ENCODE measurements around the gene PRRG3. TPM values are rescaled to one million over a fixed set of nuclear protein-coding genes. Genes with fewer than 3 reads are reported as not detected.

PRRG3 gene
- total RNA-seq, 1 donor from 2014 or later: 1.4 TPM

- Histone ChIP-seq H3K4me1 (no peaks in the 10 kb centered on the region), H3K36me3 (no peaks in the 10 kb centered on the region), H3K9me3 (no peaks in the 10 kb centered on the region), H3K27me3 (no peaks in the 10 kb centered on the region), H3K27ac (no peak overlapping the region), H3K4me3 (no peak overlapping the region)
- no peak for DNase-seq
- intact Hi-C loops (cut with DNase I): no loop called here
- no peak for ATAC-seq
- TF ChIP-seq CTCF (IDR thresholded peaks at IDR 0.05): no peak
Measured at GRCh38 chrX:151736685-151737084, 41.4 kb downstream of the PRRG3 start.

- Histone ChIP-seq H3K4me3 (no peak overlapping the region), H3K27ac (no peak overlapping the region), H3K4me1 (no peaks in the 10 kb centered on the region), H3K36me3 (no peaks in the 10 kb centered on the region), H3K9me3 (no peaks in the 10 kb centered on the region), H3K27me3 (no peaks in the 10 kb centered on the region)
- TF ChIP-seq CTCF (IDR thresholded peaks at IDR 0.05): no peak
- intact Hi-C loops (cut with DNase I): no loop called here
- DNase-seq (no peak), ATAC-seq (no peak)
Measured at GRCh38 chrX:151737494-151737893, 42.2 kb downstream of the PRRG3 start.

- Histone ChIP-seq H3K9me3 (no peaks in the 10 kb centered on the region), H3K4me1 (no peaks in the 10 kb centered on the region), H3K27me3 (no peaks in the 10 kb centered on the region), H3K27ac (no peak overlapping the region), H3K36me3 (no peaks in the 10 kb centered on the region), H3K4me3 (no peak overlapping the region)
- ATAC-seq (no peak), DNase-seq (no peak)
- intact Hi-C loops (cut with DNase I): no loop called here
- no peak for TF ChIP-seq CTCF (IDR thresholded peaks at IDR 0.05)
Measured at GRCh38 chrX:151738751-151739150, 43.5 kb downstream of the PRRG3 start.

GRCh38 chrX:151741606-151742005 lies 46.3 kb downstream of the PRRG3 start:
- no peaks in the 10 kb centered on the region for H3K27me3 ChIP-seq
- no peak overlapping the region for H3K27ac ChIP-seq
- DNase-seq (no peak), ATAC-seq (no peak)
- H3K4me3 ChIP-seq: no peak overlapping the region
- no peak for TF ChIP-seq CTCF (IDR thresholded peaks at IDR 0.05)
- no peaks in the 10 kb centered on the region for H3K9me3 ChIP-seq
- no peaks in the 10 kb centered on the region for H3K4me1 ChIP-seq
- intact Hi-C loops (cut with DNase I): no loop called here
- H3K36me3 ChIP-seq: no peaks in the 10 kb centered on the region

GRCh38 chrX:151742311-151742710 lies 47.1 kb downstream of the PRRG3 start:
- no peak for ATAC-seq

More at GRCh38 chrX:151742311-151742710, 47.1 kb downstream of the PRRG3 start:
- H3K27me3 ChIP-seq: no peaks in the 10 kb centered on the region
- DNase-seq: no peak
- TF ChIP-seq CTCF (IDR thresholded peaks at IDR 0.05): no peak
- intact Hi-C loops (cut with DNase I): no loop called here
- no peak overlapping the region for H3K27ac ChIP-seq
- H3K4me1 ChIP-seq: no peaks in the 10 kb centered on the region
- no peaks in the 10 kb centered on the region for H3K9me3 ChIP-seq
- no peak overlapping the region for H3K4me3 ChIP-seq
- no peaks in the 10 kb centered on the region for H3K36me3 ChIP-seq
